Psoas muscle (tissue), 8 donors: Measurements from ENCODE around the gene ZNF526. TPM values are rescaled to one million over a fixed set of nuclear protein-coding genes. Genes with fewer than 3 reads are reported as not detected.

Experiments
- ATAC-seq, 4 donors: fragments of 200-7000 bp; cut with Tn5 transposase; one replicate each; pipeline ENCODE4 v1.9.1; 2020; ENCODE audit warnings: moderate library complexity in 3 of 4, mild to moderate bottlenecking in 2 of 4
- DNase-seq, 2 donors: peaks; one replicate each; pipeline ENCODE4 v3.0.0-alpha.2; 2020
- H3K27ac ChIP-seq: fragments of 200-600 bp; one replicate; pipeline ENCODE4 v1.8.0; 2022
- H3K27me3 ChIP-seq, 3 donors: fragments of 200-600 bp in 1 of 3; one replicate each; pipeline versions ENCODE4 v1.6.1 to v1.8.0; 2013 to 2022; ENCODE audit warnings: low read length in 2 of 3, mild to moderate bottlenecking in 2 of 3, moderate library complexity in 1 of 3; ENCODE audit not compliant: insufficient read depth in 3 of 3
- H3K36me3 ChIP-seq, 2 donors: fragments of 200-600 bp in 1 of 2; one replicate each; pipeline versions ENCODE4 v1.6.1 to v1.8.0; 2013 to 2022; ENCODE audit warnings: low read depth in 1 of 2, mild to moderate bottlenecking in 1 of 2, moderate library complexity in 1 of 2; ENCODE audit not compliant: insufficient read depth in 1 of 2
- H3K4me1 ChIP-seq: fragments of 200-600 bp; one replicate; pipeline ENCODE4 v1.8.0; 2022
- H3K4me3 ChIP-seq: fragments of 200-600 bp; one replicate; pipeline ENCODE4 v1.8.0; 2022; ENCODE audit warnings: mild to moderate bottlenecking
- H3K9me3 ChIP-seq: fragments of 200-600 bp; one replicate; pipeline ENCODE4 v1.8.0; 2022
- WGBS, 3 donors: extraction: QIAGEN DNeasy Blood & Tissue Kit; methylation state at CpG; one replicate each; pipeline versions ENCODE4 v1.1.6 to v1.1.7; 2013; 5-methylcytosine and 5-hydroxymethylcytosine counted together
- intact Hi-C, 2 donors: fragments of 100-400 bp; cut with DNase I; formaldehyde crosslinking; loops; one replicate each; pipeline versions ENCODE4 v1.11.0 to v1.14.2; 2022
- polyA plus RNA-seq, 3 donors: library from polyadenylated mRNA; stranded (reverse); fragments of 200-250 nt; gene quantifications; one replicate each; pipeline ENCODE4 v1.2.3, GENCODE V29; 2013
- total RNA-seq, 4 donors: library from RNA; stranded (reverse); fragmentation: NEBNext Ultra II Directional in 2 of 4; extraction: Animal tissue kit (Norgen Biotek cat#: 25700) in 2 of 4; gene quantifications; one replicate each; pipeline versions ENCODE4 v1.2.1 to v1.2.4, GENCODE V29; 2021 to 2023
- TF ChIP-seq, protein P1 (sequence below): fragments of 200-600 bp; IDR thresholded peaks from one replicate; pipeline ENCODE4 v1.8.0; 2022; ENCODE audit warnings: antibody characterized with exemption
- donor health status: healthy with polysubstance abuse.
- donor health status: DM: no; HTN: no; CAD: no; lungs with moderate emphysema.
- donor health status: Bipolar disorder and iron deficiency.
- donor health status: healthy.
- donor health status: DM: yes; HTN: yes; CAD: no.
- donor health status: DM: no; HTN: no; CAD: no.
- donor health status: DM: no; HTN: no; CAD: no.
- donor health status: DM: yes; HTN: yes; CAD: no.

Gene ZNF526
- total and polyA plus RNA-seq, 7 donors = 3.4 to 7.9 (median 5.9) TPM

GRCh38 chr19:42239544-42240220, 19.6 kb downstream of the ZNF526 start:
- ATAC-seq (no peak), DNase-seq (no peak)
- TF ChIP-seq, protein P1, sequence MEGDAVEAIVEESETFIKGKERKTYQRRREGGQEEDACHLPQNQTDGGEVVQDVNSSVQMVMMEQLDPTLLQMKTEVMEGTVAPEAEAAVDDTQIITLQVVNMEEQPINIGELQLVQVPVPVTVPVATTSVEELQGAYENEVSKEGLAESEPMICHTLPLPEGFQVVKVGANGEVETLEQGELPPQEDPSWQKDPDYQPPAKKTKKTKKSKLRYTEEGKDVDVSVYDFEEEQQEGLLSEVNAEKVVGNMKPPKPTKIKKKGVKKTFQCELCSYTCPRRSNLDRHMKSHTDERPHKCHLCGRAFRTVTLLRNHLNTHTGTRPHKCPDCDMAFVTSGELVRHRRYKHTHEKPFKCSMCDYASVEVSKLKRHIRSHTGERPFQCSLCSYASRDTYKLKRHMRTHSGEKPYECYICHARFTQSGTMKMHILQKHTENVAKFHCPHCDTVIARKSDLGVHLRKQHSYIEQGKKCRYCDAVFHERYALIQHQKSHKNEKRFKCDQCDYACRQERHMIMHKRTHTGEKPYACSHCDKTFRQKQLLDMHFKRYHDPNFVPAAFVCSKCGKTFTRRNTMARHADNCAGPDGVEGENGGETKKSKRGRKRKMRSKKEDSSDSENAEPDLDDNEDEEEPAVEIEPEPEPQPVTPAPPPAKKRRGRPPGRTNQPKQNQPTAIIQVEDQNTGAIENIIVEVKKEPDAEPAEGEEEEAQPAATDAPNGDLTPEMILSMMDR = no peak
- no peak overlapping the region for H3K4me3 ChIP-seq
- H3K36me3 ChIP-seq = peaks cover 3 to 59% of the 10 kb centered on the region in 2 donors
- peaks cover 23% of the 10 kb centered on the region for H3K4me1 ChIP-seq
- no peak overlapping the region for H3K27ac ChIP-seq
- H3K27me3 ChIP-seq = no peaks in the 10 kb centered on the region
- intact Hi-C loops = no loop called here
- WGBS, 3 donors = 74 to 85% (median 80%) methylated on average over 10 of the region's 10 CpGs
- H3K9me3 ChIP-seq = no peaks in the 10 kb centered on the region

- H3K4me1 ChIP-seq = peaks cover 36% of the 10 kb centered on the region
- peaks cover 0 to 43% of the 10 kb centered on the region in 2 donors for H3K36me3 ChIP-seq
- TF ChIP-seq, protein P1 = no peak
- DNase-seq (no peak), ATAC-seq (no peak)
- intact Hi-C loops = no loop called here
- WGBS, 3 donors = 96 to 97% (median 97%) methylated on average over 3 of the region's 3 CpGs
- no peaks in the 10 kb centered on the region for H3K27me3 ChIP-seq
- peak overlapping the region; percentile 93 for H3K27ac ChIP-seq
- no peaks in the 10 kb centered on the region for H3K9me3 ChIP-seq
- peak overlapping the region; percentile 83 for H3K4me3 ChIP-seq
Observed at GRCh38 chr19:42241279-42241678, 21.2 kb downstream of the ZNF526 start.

- Histone ChIP-seq H3K27me3 (no peaks in the 10 kb centered on the region), H3K36me3 (peaks cover 0 to 35% of the 10 kb centered on the region in 2 donors), H3K4me1 (peaks cover 39% of the 10 kb centered on the region), H3K27ac (peak overlapping the region; percentile 93), H3K9me3 (no peaks in the 10 kb centered on the region), H3K4me3 (peak overlapping the region; percentile 83)
- ATAC-seq (no peak), DNase-seq (no peak)
- intact Hi-C loops = no loop called here
- TF ChIP-seq, protein P1 = no peak
- 0 to 1% (median 0%) methylated on average over 14 to 49 of the region's 49 CpGs for whole genome bisulfite sequencing, 3 donors
Observed at GRCh38 chr19:42242069-42242511, 22.0 kb downstream of the ZNF526 start.

DNA sequence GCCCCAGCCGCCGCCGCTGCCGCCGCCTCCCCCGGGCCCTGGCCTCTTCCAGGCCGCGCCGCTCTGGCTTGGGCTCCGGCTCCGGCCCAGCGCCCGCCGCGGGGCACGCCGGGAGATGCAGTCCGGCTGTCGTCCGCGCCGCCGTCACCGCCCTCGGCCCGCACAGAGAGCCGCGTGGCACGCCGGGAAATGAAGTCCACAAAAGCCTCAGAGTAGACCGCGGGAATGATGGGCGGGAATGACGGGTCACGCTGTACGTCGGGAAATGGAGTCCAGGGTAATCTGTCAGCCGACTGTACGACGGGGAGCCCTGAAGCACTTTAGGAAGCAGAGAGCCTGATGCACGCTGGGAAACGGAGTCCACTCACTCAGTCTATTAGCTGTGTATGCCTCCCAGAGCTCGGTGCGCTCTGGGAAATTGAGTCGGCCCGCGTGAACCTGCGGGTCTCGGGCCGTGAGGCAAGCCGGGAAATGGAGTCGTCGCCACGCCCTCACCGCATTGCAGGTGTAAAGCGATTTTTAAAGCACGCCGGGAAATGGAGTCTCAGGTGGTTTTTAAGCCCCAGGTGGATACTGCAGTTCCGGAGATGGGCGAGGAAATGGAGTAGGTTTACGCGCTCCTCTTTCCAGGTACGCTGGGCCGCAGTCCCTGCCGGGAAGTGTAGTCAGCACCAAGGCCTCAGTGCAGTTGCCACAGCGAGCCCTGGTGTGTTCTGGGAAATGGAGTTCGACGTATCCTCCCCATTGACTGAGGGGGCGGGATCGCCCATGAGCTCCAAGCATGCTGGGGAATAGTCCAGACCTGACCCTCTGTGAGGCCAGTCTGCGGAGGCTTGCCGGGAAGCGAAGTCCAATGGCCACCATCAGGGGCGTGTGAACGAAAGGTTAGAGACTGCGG, 22.6 kb downstream of the ZNF526 start, which contains the start of gene GSK3A:
TSS of gene GSK3A (minus strand) at position 91 of the 898 bp plus-strand sequence. CDS start 137 bp downstream, outside the sequence.
- WGBS, 3 donors = 0% methylated on average over 71 to 76 of the region's 76 CpGs
- peaks cover 39% of the 10 kb centered on the region for H3K4me1 ChIP-seq

More for the DNA sequence above, 22.6 kb downstream of the ZNF526 start, which contains the start of gene GSK3A:
- ATAC-seq = peak; percentile 84 to 87 (median 85)
- TF ChIP-seq, protein P1 = no peak
- H3K9me3 ChIP-seq = no peaks in the 10 kb centered on the region
- peak within 1 kb of the TSS; percentile 93 for H3K27ac ChIP-seq
- H3K36me3 ChIP-seq = peaks cover 0 to 29% of the 10 kb centered on the region in 2 donors
- no peaks in the 10 kb centered on the region for H3K27me3 ChIP-seq
- intact Hi-C loops = no loop called here
- DNase-seq = peak; percentile 99
- H3K4me3 ChIP-seq = peak within 1 kb of the TSS; percentile 83
